GM23338 (cell line): Measurements from ENCODE around the gene RAB11FIP4. TPM values are rescaled to one million over a fixed set of nuclear protein-coding genes. Genes with fewer than 3 reads are reported as not detected.

Experiments
- ATAC-seq: fragments of 200-7000 bp; cut with Tn5 transposase; 3 replicates; pipeline ENCODE4 v1.9.1; 2020
- DNase-seq: peaks from one replicate; pipeline ENCODE4 v3.0.0-alpha.2; 2015; ENCODE audit warnings: low spot score
- H2AFZ ChIP-seq: fragments of 200-600 bp; sonication (generic); 2 replicates; pipeline ENCODE4 v1.8.0; 2016; ENCODE audit warnings: antibody characterized with exemption, mild to moderate bottlenecking, moderate library complexity
- H3F3A ChIP-seq: fragments of 200-600 bp; sonication (generic); replicated peaks from 2 replicates; pipeline ENCODE4 v1.8.0; 2017; ENCODE audit warnings: antibody characterized with exemption, mixed run types, low read depth
- H3K27ac ChIP-seq: fragments of 200-600 bp; sonication (generic); 2 replicates; pipeline ENCODE4 v1.6.1; 2016; ENCODE audit warnings: low read depth
- H3K27me3 ChIP-seq: fragments of 200-600 bp; sonication (generic); 2 replicates; pipeline ENCODE4 v1.8.0; 2016; ENCODE audit warnings: mild to moderate bottlenecking, mixed run types, moderate library complexity; ENCODE audit not compliant: insufficient read depth
- H3K36me3 ChIP-seq: fragments of 200-600 bp; sonication (generic); 2 replicates; pipeline ENCODE4 v1.8.0; 2016; ENCODE audit warnings: mild to moderate bottlenecking; ENCODE audit not compliant: insufficient read depth
- H3K4me1 ChIP-seq: fragments of 200-600 bp; sonication (generic); 2 replicates; pipeline ENCODE4 v1.8.0; 2016; ENCODE audit warnings: mild to moderate bottlenecking, moderate library complexity; ENCODE audit not compliant: insufficient read depth
- H3K4me2 ChIP-seq: fragments of 200-600 bp; sonication (generic); 2 replicates; pipeline ENCODE4 v1.7.1; 2017; ENCODE audit warnings: mixed run types
- H3K4me3 ChIP-seq: fragments of 200-600 bp; sonication (generic); 2 replicates; pipeline ENCODE4 v1.6.1; 2016; ENCODE audit warnings: mixed run types
- H3K79me2 ChIP-seq: fragments of 200-600 bp; sonication (generic); replicated peaks from 2 replicates; pipeline ENCODE4 v1.8.0; 2017; ENCODE audit warnings: mild to moderate bottlenecking; ENCODE audit not compliant: insufficient read depth
- H3K9me2 ChIP-seq: fragments of 200-600 bp; sonication (generic); 2 replicates; pipeline ENCODE4 v1.8.0; 2017; ENCODE audit not compliant: insufficient read depth
- H4K20me1 ChIP-seq: fragments of 200-600 bp; sonication (generic); replicated peaks from 2 replicates; pipeline ENCODE4 v1.8.0; 2017; ENCODE audit warnings: mild to moderate bottlenecking; ENCODE audit not compliant: insufficient read depth
- H3K27ac Mint-ChIP-seq: 2 replicates; pipeline ENCODE4 v1.8.0; 2020; ENCODE audit warnings: inconsistent platforms, mild to moderate bottlenecking, moderate library complexity, mixed read lengths
- H3K27me3 Mint-ChIP-seq: 3 replicates; pipeline ENCODE4 v1.8.0; 2022; ENCODE audit warnings: low read depth, mild to moderate bottlenecking, moderate library complexity, mixed read lengths, inconsistent platforms; ENCODE audit not compliant: insufficient read depth, poor library complexity
- H3K36me3 Mint-ChIP-seq: 3 replicates; pipeline ENCODE4 v1.8.0; 2021; ENCODE audit warnings: low read depth, mild to moderate bottlenecking, inconsistent platforms, moderate library complexity, mixed read lengths
- H3K4me1 Mint-ChIP-seq: 3 replicates; pipeline ENCODE4 v1.8.0; 2020; ENCODE audit warnings: mild to moderate bottlenecking, inconsistent platforms, mixed read lengths
- H3K4me3 Mint-ChIP-seq: 3 replicates; pipeline ENCODE4 v1.8.0; 2021; ENCODE audit warnings: moderate library complexity, mild to moderate bottlenecking, inconsistent platforms, mixed read lengths
- H3K9me3 Mint-ChIP-seq: 3 replicates; pipeline ENCODE4 v1.8.0; 2020; ENCODE audit warnings: moderate library complexity, mild to moderate bottlenecking, inconsistent platforms, mixed read lengths
- CTCF ChIP-seq, 2 experiments: fragments of 200-600 bp in 1 of 2; sonication (generic) in 1 of 2; conservative IDR thresholded peaks; 2 replicates each; pipeline versions ENCODE4 v1.5.1 to v1.6.1; 2016 to 2017; ENCODE audit warnings: antibody characterized with exemption in 2 of 2, low read depth in 2 of 2, mild to moderate bottlenecking in 2 of 2, moderate library complexity in 1 of 2
- NANOG ChIP-seq: IDR thresholded peaks from 2 replicates; pipeline ENCODE4 v1.6.1; 2016; ENCODE audit warnings: antibody characterized with exemption, borderline replicate concordance
- POLR2AphosphoS5 ChIP-seq: IDR thresholded peaks from 2 replicates; pipeline ENCODE4 v1.6.1; 2016; ENCODE audit warnings: antibody characterized with exemption, low read depth
- ZNF114 ChIP-seq: fragments of 250-450 bp; sonication (Bioruptor Pico); IDR thresholded peaks from 2 replicates; pipeline ENCODE4 v1.5.0; 2020; ENCODE audit warnings: mild to moderate bottlenecking, moderate library complexity
- ZNF331 ChIP-seq: fragments of 250-450 bp; sonication (Bioruptor Pico); IDR thresholded peaks from 2 replicates; pipeline ENCODE4 v1.5.0; 2020; ENCODE audit warnings: low read depth, mild to moderate bottlenecking, moderate library complexity
- polyA plus RNA-seq: library from polyadenylated mRNA; unstranded; fragments of >200 nt; fragmentation: Nextera tagmentation; extraction: Ambion mirVana; gene quantifications from 2 replicates; pipeline ENCODE4 v1.2.1, GENCODE V29; 2016
- total RNA-seq: library from RNA; depleted of rRNA; stranded (reverse); fragments of >200 nt; shearing (Covaris generic); gene quantifications from 2 replicates; pipeline ENCODE4 v1.2.3, GENCODE V29; 2014
- TF ChIP-seq, protein P1 (sequence below): IDR thresholded peaks from one replicate; pipeline ENCODE4 v1.6.1; 2018; ENCODE audit warnings: antibody characterized with exemption; ENCODE audit not compliant: unreplicated experiment
- TF ChIP-seq, protein P2 (sequence below): IDR thresholded peaks from 2 replicates; pipeline ENCODE4 v1.6.1; 2016; ENCODE audit warnings: antibody characterized with exemption
- TF ChIP-seq, protein P3 (sequence below): fragments of 250-450 bp; sonication (Bioruptor Pico); IDR thresholded peaks from 2 replicates; pipeline ENCODE4 v1.5.0; 2020; ENCODE audit warnings: mild to moderate bottlenecking, moderate library complexity

The RAB11FIP4 gene
- total and polyA plus RNA-seq, 2 experiments from 2014 or later, result 26.0 to 65.6 TPM

- H3K4me1 ChIP-seq, result peaks cover 7% of the 10 kb centered on the region; the same call in 1 of the 2 replicates
- no peaks in the 10 kb centered on the region for H3K79me2 ChIP-seq
- ATAC-seq, result no peak
- peaks cover 13% of the 10 kb centered on the region for H3K4me1 Mint-ChIP-seq
- no peak overlapping the region for H2AFZ ChIP-seq
- peaks cover 24% of the 10 kb centered on the region for H3K27me3 ChIP-seq
- H3K27ac Mint-ChIP-seq, result no peak overlapping the region
- peaks cover 23% of the 10 kb centered on the region for H3K27me3 Mint-ChIP-seq
- H3K4me3 ChIP-seq, result no peak overlapping the region
- H3K9me3 Mint-ChIP-seq, result no peaks in the 10 kb centered on the region
- no peaks in the 10 kb centered on the region for H4K20me1 ChIP-seq
- no peak for DNase-seq
- TF ChIP-seq, protein P1, sequence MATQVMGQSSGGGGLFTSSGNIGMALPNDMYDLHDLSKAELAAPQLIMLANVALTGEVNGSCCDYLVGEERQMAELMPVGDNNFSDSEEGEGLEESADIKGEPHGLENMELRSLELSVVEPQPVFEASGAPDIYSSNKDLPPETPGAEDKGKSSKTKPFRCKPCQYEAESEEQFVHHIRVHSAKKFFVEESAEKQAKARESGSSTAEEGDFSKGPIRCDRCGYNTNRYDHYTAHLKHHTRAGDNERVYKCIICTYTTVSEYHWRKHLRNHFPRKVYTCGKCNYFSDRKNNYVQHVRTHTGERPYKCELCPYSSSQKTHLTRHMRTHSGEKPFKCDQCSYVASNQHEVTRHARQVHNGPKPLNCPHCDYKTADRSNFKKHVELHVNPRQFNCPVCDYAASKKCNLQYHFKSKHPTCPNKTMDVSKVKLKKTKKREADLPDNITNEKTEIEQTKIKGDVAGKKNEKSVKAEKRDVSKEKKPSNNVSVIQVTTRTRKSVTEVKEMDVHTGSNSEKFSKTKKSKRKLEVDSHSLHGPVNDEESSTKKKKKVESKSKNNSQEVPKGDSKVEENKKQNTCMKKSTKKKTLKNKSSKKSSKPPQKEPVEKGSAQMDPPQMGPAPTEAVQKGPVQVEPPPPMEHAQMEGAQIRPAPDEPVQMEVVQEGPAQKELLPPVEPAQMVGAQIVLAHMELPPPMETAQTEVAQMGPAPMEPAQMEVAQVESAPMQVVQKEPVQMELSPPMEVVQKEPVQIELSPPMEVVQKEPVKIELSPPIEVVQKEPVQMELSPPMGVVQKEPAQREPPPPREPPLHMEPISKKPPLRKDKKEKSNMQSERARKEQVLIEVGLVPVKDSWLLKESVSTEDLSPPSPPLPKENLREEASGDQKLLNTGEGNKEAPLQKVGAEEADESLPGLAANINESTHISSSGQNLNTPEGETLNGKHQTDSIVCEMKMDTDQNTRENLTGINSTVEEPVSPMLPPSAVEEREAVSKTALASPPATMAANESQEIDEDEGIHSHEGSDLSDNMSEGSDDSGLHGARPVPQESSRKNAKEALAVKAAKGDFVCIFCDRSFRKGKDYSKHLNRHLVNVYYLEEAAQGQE, result no peak
- TF ChIP-seq, protein P2, sequence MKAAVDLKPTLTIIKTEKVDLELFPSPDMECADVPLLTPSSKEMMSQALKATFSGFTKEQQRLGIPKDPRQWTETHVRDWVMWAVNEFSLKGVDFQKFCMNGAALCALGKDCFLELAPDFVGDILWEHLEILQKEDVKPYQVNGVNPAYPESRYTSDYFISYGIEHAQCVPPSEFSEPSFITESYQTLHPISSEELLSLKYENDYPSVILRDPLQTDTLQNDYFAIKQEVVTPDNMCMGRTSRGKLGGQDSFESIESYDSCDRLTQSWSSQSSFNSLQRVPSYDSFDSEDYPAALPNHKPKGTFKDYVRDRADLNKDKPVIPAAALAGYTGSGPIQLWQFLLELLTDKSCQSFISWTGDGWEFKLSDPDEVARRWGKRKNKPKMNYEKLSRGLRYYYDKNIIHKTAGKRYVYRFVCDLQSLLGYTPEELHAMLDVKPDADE, result no peak
- TF ChIP-seq ZNF331 (no peak), NANOG (no peak), POLR2AphosphoS5 (no peak), CTCF (conservative IDR thresholded peaks at IDR 0.05; ENCODE audit: low read depth in 2 of 2) (no peak), ZNF114 (CRISPR knock-in tag) (no peak)
- TF ChIP-seq, protein P3, sequence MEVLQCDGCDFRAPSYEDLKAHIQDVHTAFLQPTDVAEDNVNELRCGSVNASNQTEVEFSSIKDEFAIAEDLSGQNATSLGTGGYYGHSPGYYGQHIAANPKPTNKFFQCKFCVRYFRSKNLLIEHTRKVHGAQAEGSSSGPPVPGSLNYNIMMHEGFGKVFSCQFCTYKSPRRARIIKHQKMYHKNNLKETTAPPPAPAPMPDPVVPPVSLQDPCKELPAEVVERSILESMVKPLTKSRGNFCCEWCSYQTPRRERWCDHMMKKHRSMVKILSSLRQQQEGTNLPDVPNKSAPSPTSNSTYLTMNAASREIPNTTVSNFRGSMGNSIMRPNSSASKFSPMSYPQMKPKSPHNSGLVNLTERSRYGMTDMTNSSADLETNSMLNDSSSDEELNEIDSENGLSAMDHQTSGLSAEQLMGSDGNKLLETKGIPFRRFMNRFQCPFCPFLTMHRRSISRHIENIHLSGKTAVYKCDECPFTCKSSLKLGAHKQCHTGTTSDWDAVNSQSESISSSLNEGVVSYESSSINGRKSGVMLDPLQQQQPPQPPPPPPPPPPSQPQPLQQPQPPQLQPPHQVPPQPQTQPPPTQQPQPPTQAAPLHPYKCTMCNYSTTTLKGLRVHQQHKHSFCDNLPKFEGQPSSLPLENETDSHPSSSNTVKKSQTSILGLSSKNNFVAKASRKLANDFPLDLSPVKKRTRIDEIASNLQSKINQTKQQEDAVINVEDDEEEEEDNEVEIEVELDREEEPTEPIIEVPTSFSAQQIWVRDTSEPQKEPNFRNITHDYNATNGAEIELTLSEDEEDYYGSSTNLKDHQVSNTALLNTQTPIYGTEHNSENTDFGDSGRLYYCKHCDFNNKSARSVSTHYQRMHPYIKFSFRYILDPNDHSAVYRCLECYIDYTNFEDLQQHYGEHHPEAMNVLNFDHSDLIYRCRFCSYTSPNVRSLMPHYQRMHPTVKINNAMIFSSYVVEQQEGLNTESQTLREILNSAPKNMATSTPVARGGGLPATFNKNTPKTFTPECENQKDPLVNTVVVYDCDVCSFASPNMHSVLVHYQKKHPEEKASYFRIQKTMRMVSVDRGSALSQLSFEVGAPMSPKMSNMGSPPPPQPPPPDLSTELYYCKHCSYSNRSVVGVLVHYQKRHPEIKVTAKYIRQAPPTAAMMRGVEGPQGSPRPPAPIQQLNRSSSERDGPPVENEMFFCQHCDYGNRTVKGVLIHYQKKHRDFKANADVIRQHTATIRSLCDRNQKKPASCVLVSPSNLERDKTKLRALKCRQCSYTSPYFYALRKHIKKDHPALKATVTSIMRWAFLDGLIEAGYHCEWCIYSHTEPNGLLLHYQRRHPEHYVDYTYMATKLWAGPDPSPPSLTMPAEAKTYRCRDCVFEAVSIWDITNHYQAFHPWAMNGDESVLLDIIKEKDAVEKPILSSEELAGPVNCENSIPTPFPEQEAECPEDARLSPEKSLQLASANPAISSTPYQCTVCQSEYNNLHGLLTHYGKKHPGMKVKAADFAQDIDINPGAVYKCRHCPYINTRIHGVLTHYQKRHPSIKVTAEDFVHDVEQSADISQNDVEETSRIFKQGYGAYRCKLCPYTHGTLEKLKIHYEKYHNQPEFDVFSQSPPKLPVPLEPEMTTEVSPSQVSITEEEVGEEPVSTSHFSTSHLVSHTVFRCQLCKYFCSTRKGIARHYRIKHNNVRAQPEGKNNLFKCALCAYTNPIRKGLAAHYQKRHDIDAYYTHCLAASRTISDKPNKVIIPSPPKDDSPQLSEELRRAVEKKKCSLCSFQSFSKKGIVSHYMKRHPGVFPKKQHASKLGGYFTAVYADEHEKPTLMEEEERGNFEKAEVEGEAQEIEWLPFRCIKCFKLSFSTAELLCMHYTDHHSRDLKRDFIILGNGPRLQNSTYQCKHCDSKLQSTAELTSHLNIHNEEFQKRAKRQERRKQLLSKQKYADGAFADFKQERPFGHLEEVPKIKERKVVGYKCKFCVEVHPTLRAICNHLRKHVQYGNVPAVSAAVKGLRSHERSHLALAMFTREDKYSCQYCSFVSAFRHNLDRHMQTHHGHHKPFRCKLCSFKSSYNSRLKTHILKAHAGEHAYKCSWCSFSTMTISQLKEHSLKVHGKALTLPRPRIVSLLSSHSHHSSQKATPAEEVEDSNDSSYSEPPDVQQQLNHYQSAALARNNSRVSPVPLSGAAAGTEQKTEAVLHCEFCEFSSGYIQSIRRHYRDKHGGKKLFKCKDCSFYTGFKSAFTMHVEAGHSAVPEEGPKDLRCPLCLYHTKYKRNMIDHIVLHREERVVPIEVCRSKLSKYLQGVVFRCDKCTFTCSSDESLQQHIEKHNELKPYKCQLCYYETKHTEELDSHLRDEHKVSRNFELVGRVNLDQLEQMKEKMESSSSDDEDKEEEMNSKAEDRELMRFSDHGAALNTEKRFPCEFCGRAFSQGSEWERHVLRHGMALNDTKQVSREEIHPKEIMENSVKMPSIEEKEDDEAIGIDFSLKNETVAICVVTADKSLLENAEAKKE (CRISPR knock-in tag), result no peak
- H3K4me3 Mint-ChIP-seq, result no peak overlapping the region
- no peak overlapping the region for H3K27ac ChIP-seq
- H3K36me3 ChIP-seq, result no peaks in the 10 kb centered on the region
- peaks cover 9% of the 10 kb centered on the region; the same call in 1 of the 2 replicates for H3F3A ChIP-seq
- H3K36me3 Mint-ChIP-seq, result no peaks in the 10 kb centered on the region; the same call in 2 of the 3 replicates
- H3K9me2 ChIP-seq, result no peaks in the 10 kb centered on the region
- H3K4me2 ChIP-seq, result no peak overlapping the region
These were observed 4.0 kb upstream of the RAB11FIP4 start for GRCh38 chr17:31387438-31387837.
